ENCODE measurements around the gene TAMALIN. TPM values are rescaled to one million over a fixed set of nuclear protein-coding genes. Genes with fewer than 3 reads are reported as not detected.

The TAMALIN gene
- 17.7 TPM for total RNA-seq

GRCh38 chr12:52006726-52007157, at the start of gene TAMALIN:
TSS of gene TAMALIN (plus strand) at chr12:52006946. CDS start at chr12:52007020, 74 bp downstream.

GRCh38 chr12:52050758-52051541, 44.2 kb downstream of the TAMALIN start, which contains the start of gene NR4A1:
TSS of gene NR4A1 (plus strand) at chr12:52051442. CDS start at chr12:52054329, 2,887 bp downstream.

Small RNAs within 50 kb of the gene (small RNA-seq; reads per million reads assigned to genes)
- not detected for gene RNU6-574P (ENCODE audit: low replicate concordance)

Other genes starting within 250 kb of the TAMALIN start
- 3.7 TPM for gene FIGNL2, start 158.2 kb upstream of the TAMALIN start, total RNA-seq
- 0.64 TPM for gene ANKRD33, start 118.8 kb upstream of the TAMALIN start, total RNA-seq
- gene ACVRL1, start 99.4 kb upstream of the TAMALIN start, total RNA-seq: 72.2 TPM
- gene ACVR1B, start 55.2 kb upstream of the TAMALIN start, total RNA-seq: 46.0 TPM
- gene NR4A1, start 44.5 kb downstream of the TAMALIN start, total RNA-seq: 87.3 TPM
- gene ATG101, start 63.0 kb downstream of the TAMALIN start, total RNA-seq: 21.0 TPM
- 0.35 TPM for gene SMIM41, start 72.8 kb downstream of the TAMALIN start, total RNA-seq
- 0.70 TPM for gene KRT80, start 185.1 kb downstream of the TAMALIN start, total RNA-seq
- 43.1 TPM for gene KRT7, start 226.3 kb downstream of the TAMALIN start, total RNA-seq